ENCODE results near the gene CCDC27. TPM values are rescaled to one million over a fixed set of nuclear protein-coding genes. Genes with fewer than 3 reads are reported as not detected.
"Not testable (repeated sequence)": the region's sequence is repeated elsewhere in the genome, so short reads cannot be mapped to it uniquely, and the experiment has no call there.

The CCDC27 gene
- total RNA-seq, 2 donors from 2014 or later: not detected

DNA sequence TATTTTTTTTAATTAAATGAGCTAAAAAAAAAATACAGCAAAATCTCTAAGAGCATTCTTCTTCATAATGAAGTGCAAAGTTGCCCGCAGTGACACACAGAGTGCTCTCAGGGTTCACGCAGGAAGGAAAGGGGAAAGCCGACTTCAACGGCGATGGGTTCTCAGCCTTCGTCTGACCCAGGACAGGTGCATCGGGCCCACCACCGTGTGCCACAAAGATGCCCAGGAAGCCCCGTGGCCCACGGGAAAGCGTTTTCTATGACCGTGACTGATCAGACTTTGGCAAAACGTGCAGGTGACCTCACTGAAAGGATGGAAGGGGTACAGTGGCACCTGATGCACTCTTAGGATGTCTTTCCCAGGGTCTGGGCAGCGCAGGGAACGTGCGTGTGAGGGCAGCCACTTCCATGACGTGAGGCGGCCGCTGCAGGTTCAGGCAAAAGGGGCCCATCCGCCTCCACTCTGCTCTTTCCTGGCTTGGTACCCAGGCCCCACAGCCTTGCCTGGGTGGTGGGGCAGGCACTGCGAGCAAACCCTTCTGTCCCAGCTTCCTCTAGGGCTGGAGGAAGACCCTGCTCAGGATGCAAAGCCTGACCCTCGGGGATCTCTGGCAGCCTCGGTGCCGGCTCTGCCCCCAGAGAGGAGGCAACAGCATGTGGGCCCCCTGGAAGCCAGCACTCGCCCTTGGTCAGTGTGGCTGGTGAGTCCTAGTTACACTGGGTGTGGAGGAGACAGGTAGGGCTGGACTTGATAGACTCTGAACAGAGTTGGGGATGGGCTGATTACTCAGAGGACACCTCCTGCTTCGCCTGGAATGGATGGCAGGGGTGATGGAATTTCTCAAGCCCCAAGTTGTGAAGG lies 35.7 kb downstream of the CCDC27 start:
- Mint-ChIP-seq H3K27ac (peak overlapping the region; percentile 75 to 89), H3K36me3 (peaks cover 4 to 5% of the 10 kb centered on the region in 2 donors), H3K9me3 (no peaks in the 10 kb centered on the region)
- peak in 1 of 2 donors; percentile 14 for ATAC-seq
- no peak for DNase-seq (ENCODE audit: low spot score in 2 of 2)

DNA sequence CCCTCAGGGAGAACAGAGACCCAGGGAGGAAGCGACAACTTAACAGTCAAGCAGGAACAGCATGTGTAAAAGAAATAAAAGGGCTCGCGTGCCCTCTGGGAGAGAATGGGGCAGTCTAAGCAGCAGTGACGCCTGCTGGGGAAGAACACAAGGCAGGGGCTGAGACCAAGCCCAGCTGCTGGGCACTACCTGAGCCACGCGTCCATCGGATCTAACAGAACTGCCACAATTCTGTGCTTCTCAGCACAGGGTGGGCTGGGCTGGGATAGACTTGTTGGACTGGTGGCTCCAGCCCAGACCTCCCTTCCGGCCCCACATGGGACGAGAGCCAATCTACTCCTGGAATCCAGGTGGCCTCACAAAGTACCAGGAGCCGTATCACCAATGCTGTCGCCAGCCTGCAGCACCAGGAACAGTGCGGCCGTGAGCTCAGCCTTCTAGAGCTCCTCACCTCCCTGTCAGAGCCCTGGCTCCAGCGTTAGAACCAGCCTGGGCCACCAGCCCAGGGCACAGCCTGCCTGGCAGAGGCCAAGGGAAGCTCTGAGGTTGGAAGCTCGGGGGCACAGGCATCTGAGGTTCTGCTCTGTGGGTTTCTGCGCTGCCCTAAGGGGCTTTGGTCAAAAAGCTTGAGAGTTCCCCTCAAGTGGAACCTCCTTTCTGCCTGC lies 36.6 kb downstream of the CCDC27 start:
- Mint-ChIP-seq H3K27ac (peak overlapping the region; percentile 75 to 89), H3K9me3 (no peaks in the 10 kb centered on the region), H3K36me3 (peaks cover 4 to 5% of the 10 kb centered on the region in 2 donors)
- ATAC-seq (no peak), DNase-seq (ENCODE audit: low spot score in 2 of 2) (no peak)

DNA sequence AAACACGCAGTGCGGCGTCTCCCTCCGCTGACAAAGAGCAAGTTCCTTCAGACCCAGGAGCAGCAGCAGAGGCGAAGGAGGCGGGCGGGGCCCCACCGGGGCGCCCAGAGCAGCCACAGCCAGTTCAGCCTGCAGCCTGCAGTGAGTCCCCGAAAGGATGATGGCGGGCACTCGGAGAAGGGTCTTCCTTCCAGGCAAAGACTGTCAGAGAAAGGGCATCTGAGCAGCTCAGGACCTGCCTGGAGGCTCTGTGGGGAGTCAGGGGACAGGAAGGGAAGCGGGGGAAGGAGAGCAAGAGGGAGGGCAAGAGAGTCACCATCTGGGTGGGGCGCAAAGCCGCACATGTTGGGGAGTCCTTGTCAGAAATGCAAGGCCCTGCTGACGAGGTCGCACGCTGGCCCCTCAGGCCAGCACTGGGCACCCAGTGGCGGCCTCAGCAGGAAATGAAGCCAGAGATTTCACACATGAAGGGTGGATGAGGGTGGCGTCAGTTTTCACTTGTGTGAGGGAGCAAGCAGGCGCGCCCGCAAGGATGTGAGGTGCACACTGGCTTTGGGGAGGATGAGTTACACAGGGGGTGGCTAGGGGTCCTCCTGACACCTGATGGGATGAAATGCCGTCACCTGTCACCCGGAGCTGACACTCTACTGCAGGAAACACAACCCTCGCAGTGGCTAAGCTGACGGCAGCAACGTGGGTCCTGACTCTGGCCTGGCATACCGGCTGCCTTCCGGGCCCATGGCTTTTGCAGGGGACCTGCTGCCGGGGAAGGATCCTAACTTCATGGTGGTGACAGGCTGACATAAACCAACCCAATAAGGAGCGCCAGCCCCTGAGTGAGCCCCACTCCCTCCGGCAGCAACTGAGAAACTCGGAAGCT lies 37.4 kb downstream of the CCDC27 start:
- ATAC-seq (no peak), DNase-seq (ENCODE audit: low spot score in 2 of 2) (no peak)
- peak overlapping the region in 1 of 2 donors; percentile 55 for H3K27ac Mint-ChIP-seq
- H3K9me3 Mint-ChIP-seq: no peaks in the 10 kb centered on the region
- H3K36me3 Mint-ChIP-seq: peaks cover 4 to 5% of the 10 kb centered on the region in 2 donors

DNA sequence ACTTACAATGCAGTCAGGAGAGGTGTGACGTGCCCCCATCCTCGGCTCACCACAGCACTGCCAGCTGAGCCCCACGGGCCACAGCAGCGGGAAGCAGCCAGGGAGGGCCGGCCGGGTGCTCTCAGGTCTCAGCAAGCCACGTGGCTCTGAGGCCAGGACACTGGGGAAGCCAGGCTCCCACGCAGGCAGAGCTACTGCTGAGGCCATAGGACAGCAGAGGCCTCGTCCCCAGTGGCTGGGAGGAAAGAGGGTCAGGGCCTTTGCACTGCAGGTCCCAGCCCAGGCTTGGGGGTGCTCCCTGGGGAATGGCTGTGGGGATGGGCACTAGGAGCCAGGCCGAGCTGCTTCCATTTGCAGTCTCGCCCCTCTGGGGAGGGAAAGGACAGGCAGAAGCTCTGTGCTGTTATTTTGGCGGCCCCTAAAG lies 38.3 kb downstream of the CCDC27 start:
- Mint-ChIP-seq H3K27ac (no peak overlapping the region), H3K9me3 (no peaks in the 10 kb centered on the region), H3K36me3 (peaks cover 9 to 10% of the 10 kb centered on the region in 2 donors)
- ATAC-seq (no peak), DNase-seq (ENCODE audit: low spot score in 2 of 2) (no peak)

DNA sequence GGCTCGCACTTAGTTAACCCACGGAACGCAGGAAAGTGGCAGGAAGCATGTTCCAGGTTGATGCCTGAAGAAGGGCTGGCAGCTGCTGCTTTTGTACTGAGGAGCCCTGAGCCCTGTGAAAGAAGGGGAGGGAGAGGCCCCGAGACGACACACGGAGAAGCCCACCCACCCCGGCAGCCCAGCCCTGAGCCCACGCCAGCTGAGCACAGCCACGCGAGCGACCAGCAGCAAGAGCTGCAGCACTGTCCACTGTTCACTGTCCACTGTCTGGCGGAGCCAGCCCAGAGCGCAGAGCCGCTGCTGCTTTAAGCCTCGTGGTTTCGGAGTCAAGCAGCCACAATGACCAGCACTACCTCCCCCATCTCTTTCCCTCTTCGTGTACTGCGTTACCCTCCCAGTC lies 38.7 kb downstream of the CCDC27 start:
- no peak overlapping the region for H3K27ac Mint-ChIP-seq

DNA sequence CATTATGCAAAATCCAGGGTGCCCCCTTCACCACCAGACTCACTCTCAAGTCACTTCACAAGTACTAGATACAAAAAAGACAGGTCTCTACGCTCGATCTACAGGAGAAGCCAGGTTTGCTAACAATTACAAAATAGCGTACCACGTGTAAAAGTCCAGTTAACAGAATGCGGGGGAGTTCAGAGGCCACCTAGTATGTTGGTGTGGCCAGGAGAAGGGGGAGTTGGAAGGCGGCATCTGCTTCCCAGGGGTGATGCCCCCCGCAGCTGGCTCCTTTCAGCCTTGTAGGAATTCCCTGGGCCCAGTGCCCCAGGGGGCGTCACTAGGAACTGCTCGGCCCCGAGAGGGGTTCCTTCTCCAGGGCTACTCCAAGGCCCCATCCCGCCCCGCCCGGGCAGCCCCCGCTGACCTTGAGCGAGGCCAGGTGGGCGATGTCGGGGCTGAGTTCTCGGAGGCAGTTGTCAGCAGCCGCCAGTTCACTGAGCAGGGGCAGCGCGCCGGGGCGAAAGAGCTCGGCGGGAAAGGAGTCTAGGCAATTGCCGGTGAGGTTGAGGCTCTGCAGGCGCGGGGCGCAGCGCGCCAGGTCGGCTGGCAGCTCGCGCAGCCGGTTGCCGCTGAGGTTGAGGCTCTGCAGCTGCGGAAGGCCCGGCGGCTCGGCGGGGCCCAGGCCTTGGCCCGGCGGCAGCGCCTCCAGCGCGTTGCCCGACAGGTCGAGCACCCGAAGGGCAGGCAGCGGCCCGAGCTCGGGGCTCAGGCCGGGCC lies 43.4 kb downstream of the CCDC27 start:
- DNase-seq (ENCODE audit: low spot score in 2 of 2) (no peak), ATAC-seq (peak in 1 of 2 donors; percentile 17)
- Mint-ChIP-seq H3K27ac (peak overlapping the region in 1 of 2 donors; percentile 92), H3K36me3 (peaks cover 14 to 15% of the 10 kb centered on the region in 2 donors), H3K9me3 (no peaks in the 10 kb centered on the region)

More for the DNA sequence above, 38.7 kb downstream of the CCDC27 start:
- ATAC-seq: no peak
- Mint-ChIP-seq H3K9me3 (no peaks in the 10 kb centered on the region), H3K36me3 (peaks cover 10 to 11% of the 10 kb centered on the region in 2 donors)
- DNase-seq (ENCODE audit: low spot score in 2 of 2): no peak

DNA sequence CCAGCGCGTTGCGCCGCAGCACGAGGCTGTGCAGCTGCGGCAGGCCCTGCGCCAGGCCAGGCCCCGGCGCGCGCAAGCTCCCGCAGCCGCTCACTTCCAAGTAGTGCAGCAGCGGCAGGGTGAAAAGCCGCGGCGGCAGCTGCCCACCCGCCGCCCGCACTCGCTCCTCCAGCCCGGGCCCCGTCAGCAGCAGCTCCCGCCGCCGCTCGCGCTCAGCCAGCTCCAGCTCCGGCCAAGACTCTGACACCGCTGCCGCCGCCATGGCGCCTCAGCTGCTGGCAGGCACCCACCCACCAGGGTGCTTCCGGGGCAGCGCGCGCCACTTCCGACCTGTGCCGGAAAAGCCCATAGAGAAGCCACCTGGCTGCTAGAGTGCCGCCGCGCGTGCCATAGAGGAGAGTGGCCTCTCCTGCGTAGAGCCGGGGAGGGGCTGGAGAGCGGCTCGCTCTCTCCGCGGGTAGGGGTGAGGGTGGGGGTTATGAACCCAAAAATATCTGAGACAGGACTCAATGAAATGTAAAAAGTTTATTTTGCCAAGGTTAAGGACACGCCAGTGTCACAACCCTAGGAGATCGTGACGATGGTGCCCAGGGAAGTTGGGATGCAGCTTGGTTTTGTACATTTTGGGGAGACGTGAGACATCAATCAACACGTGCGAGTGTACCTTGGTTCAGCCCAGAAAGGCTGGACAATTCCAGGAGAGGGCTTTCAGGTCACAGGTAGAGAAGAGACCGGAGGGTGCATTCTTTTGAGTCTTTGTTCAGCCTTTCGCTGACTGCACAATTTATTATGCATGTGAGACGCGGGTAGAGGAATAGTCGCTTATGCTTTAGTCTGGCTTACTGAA lies 44.2 kb downstream of the CCDC27 start, which contains the start of gene LRRC47:
Gene LRRC47 (minus strand): TSS at position 284 of the 847 bp plus-strand sequence. CDS start 22 bp downstream, at position 262.
- H3K36me3 Mint-ChIP-seq: peaks cover 14 to 15% of the 10 kb centered on the region in 2 donors

DNA sequence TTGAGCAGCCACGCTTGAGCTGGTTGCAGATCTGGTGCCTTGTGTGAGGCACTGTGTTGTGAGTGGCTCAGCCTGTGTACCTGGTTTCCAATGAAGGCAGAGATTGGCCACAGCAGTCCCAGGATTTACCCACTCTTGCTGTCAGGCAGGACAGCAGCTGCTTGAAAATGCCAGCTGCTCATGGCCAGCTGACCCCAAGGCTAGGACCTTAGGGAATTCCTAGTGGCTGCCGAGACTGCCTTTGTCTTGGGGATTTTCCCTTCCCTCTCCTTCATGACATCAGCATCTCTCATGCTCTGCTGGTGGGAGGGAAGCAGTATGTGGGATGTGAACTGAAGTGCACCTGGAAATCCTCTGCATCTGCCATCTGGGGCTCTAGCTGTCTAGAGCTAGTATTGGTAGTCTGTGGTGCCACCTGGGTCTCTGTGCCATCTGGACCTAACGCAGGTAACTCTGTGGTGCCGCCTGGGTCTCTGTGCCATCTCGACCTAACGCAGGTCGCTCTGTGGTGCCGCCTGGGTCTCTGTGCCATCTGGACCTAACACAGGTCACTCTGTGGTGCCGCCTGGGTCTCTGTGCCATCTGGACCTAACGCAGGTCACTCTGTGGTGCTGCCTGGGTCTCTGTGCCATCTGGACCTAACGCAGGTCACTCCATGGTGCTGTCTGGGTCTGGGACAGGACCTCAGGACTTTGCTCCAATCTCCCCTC lies 47.9 kb downstream of the CCDC27 start:
- Mint-ChIP-seq H3K36me3 (peaks cover 14% of the 10 kb centered on the region in 2 donors), H3K27ac (peak overlapping the region in 1 of 2 donors; percentile 60), H3K9me3 (no peaks in the 10 kb centered on the region)
- DNase-seq (ENCODE audit: low spot score in 2 of 2) (no peak), ATAC-seq (no peak)

More for the DNA sequence above, 44.2 kb downstream of the CCDC27 start, which contains the start of gene LRRC47:
- H3K27ac Mint-ChIP-seq: peak within 1 kb of the TSS; percentile 92 to 97
- no peaks in the 10 kb centered on the region for H3K9me3 Mint-ChIP-seq
- DNase-seq (ENCODE audit: low spot score in 2 of 2) (peak; percentile 91 to 96), ATAC-seq (peak; percentile 98 to 100)

DNA sequence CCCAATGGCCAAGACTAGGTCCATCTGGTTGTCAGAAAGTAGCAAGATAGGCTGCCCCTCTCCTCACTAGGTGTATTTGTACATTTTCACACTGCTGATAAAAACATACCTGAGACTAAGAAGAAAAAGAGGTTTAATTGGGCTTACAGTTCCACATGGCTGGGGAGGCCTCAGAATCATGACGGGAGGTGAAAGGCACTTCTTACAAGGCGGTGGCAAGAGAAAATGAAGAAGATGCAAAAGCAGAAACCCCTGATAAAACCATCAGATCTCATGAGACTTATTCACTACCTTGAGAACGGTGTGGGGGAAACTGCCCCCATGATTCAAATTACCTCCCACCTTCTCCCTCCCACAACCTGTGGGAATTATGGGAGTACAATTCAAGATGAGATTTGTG lies 48.5 kb downstream of the CCDC27 start:
- peak overlapping the region in 1 of 2 donors; percentile 60 for H3K27ac Mint-ChIP-seq

DNA sequence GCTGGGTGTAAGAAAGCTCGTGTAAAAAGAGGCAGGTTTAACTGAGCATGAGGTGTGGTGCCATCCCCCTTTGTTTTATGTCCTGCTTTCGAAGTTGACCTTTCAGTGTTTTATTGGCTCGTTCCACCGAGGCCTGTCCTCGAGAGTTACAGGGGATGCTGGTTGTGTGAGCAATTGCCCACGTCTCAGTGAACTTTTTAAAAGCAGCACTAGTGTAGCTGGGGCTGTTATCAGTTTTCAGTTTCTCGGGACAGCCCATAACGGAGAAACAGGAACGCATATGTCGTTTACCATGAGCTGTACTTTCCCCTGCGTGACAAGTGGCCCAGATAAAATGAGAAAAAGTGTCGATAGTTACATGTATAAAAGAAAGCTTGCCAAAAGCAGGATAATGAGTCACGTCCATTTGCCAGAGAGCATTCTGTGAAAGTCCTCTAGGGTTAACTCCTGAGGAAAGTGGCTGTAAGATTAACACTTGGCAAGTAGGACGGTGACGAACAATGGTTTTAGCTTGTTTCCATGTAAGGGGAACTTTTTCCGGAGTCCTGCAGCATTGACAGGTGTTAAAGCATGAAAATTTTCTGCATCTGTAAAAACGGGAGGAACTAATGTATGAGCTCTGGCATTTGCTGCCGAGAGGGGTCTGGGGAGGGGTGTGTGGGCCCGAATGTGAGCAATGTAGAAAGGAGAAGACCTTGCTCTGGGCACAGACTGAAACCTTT lies 51.8 kb downstream of the CCDC27 start:
- DNase-seq (ENCODE audit: low spot score in 2 of 2): no peak
- Mint-ChIP-seq H3K27ac (no peak overlapping the region), H3K36me3 (no peaks in the 10 kb centered on the region), H3K9me3 (peaks cover 0 to 4% of the 10 kb centered on the region in 2 donors)
- ATAC-seq: no peak

More for the DNA sequence above, 48.5 kb downstream of the CCDC27 start:
- H3K9me3 Mint-ChIP-seq; H3K36me3 Mint-ChIP-seq; DNase-seq (ENCODE audit: low spot score in 2 of 2); ATAC-seq: not testable (repeated sequence)

DNA sequence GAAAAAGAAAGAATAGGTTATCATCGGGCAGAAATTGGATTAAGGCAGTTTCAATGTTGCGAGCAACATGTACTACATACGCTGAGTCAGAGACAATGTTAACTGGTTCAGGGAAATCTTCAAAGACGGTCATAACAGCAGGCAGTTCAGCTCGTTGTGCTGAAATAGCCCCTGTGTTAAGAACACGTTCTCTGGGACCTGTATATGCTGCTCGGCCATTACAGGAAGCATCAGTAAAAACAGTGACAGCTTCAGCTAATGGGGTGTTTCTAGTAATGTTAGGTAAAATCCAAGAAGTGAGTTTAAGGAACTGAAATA lies 52.3 kb downstream of the CCDC27 start:
- not testable (repeated sequence) for H3K27ac Mint-ChIP-seq; H3K9me3 Mint-ChIP-seq; ATAC-seq; DNase-seq (ENCODE audit: low spot score in 2 of 2); H3K36me3 Mint-ChIP-seq

DNA sequence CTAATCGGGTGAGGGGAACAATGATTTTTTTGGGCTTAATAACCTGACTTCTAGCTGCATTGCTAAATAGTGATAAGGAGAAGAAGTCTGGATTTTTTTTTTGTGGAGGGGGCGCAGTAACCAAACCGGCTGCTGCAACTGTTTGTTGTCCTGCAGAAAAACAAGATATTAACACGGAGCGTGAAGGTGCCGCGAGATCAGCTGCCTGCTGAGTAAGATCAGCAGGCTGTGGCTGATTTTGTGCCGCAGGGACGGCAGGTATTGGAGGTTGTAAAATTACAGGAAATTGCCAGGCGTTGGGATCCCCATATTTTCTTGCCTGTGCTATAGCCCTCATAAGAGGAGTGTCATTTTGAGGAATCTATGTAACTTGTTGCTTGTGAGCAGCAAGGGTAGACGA lies 52.8 kb downstream of the CCDC27 start:
- DNase-seq (ENCODE audit: low spot score in 2 of 2) (no peak), ATAC-seq (no peak)
- no peak overlapping the region for H3K27ac Mint-ChIP-seq
- H3K36me3 Mint-ChIP-seq: no peaks in the 10 kb centered on the region
- H3K9me3 Mint-ChIP-seq: peaks cover 0 to 4% of the 10 kb centered on the region in 2 donors

DNA sequence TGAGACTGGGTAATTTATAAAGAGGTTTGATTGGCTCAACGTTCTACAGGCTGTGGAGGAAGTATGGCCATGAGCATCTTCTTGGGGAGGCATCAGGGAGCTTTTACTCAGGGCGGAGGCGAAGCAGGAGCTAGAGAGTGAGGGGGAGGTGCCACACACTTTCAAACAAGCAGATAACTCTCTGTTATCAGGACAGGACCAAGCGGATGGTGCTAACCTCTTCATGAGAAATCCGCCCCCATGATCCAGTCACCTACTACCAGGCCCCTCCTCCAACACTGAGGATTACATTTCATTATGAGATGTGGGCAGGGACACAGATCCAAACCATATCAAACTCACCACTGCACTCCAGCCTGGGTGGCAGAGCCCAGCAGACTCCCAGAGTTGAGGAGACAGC lies 55.5 kb downstream of the CCDC27 start:
- DNase-seq (ENCODE audit: low spot score in 2 of 2): no peak
- Mint-ChIP-seq H3K27ac (no peak overlapping the region), H3K9me3 (peaks cover 0 to 4% of the 10 kb centered on the region in 2 donors), H3K36me3 (no peaks in the 10 kb centered on the region)
- ATAC-seq: no peak

DNA sequence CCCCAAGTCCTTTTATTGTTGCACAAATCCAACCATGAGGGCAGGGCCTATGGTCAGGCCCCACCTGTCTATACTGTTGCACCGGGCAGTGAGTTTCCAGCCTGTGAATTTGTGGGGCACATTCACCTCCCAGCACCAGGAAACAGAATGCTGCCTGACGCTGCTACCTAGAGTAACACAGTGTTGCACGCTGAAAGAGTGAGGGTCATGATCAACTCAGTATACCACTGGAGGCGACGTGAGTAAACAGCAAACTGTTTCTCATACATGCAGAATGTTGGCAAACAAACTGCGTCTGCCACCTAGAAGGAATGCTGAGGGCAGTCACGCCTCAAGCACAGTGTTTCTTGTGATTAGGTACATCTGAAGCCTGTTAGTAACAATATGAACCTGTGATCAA lies 57.4 kb downstream of the CCDC27 start:
- DNase-seq (ENCODE audit: low spot score in 2 of 2) (no peak), ATAC-seq (no peak)
- peaks cover 0 to 4% of the 10 kb centered on the region in 2 donors for H3K9me3 Mint-ChIP-seq
- H3K27ac Mint-ChIP-seq: no peak overlapping the region
- H3K36me3 Mint-ChIP-seq: no peaks in the 10 kb centered on the region
